Keratinocyte (primary cell): ENCODE data around the gene PRKCD. TPM values are rescaled to one million over a fixed set of nuclear protein-coding genes. Genes with fewer than 3 reads are reported as not detected.

Experiments
- DNase-seq: peaks from one replicate; pipeline ENCODE4 v3.0.0-alpha.2; 2011; ENCODE audit warnings: low read depth, missing footprints, low spot score
- FAIRE-seq: peaks from 2 replicates; lab custom pipeline; 2011; peaks lifted over from hg19 to GRCh38; lab: Jason Lieb, UNC
- H2AFZ ChIP-seq: 2 replicates; pipeline ENCODE4 v1.6.0; 2012; ENCODE audit warnings: low read length, control low read depth, inconsistent platforms; ENCODE audit not compliant: control insufficient read depth
- H3K27ac ChIP-seq: 2 replicates; pipeline ENCODE4 v1.5.1; 2011; ENCODE audit warnings: low read length; ENCODE audit not compliant: control insufficient read depth, insufficient read depth
- H3K27me3 ChIP-seq: 3 replicates; pipeline ENCODE4 v1.6.0; 2011; ENCODE audit warnings: low read length; ENCODE audit not compliant: control insufficient read depth, insufficient read depth; ENCODE audit errors: extremely low read depth
- H3K36me3 ChIP-seq, 2 experiments: 2 replicates in 1 of 2; 3 replicates in 1 of 2; pipeline ENCODE4 v1.5.1; 2011; ENCODE audit warnings: low read length in 2 of 2, mild to moderate bottlenecking in 1 of 2; ENCODE audit not compliant: control insufficient read depth in 2 of 2, insufficient read depth in 2 of 2; ENCODE audit errors: extremely low read depth in 1 of 2
- H3K4me1 ChIP-seq: 3 replicates; pipeline ENCODE4 v1.5.1; 2011; ENCODE audit warnings: low read length; ENCODE audit not compliant: control insufficient read depth, insufficient read depth; ENCODE audit errors: extremely low read depth
- H3K4me2 ChIP-seq: 3 replicates; pipeline ENCODE4 v1.6.0; 2011; ENCODE audit warnings: low read depth, low read length; ENCODE audit not compliant: control insufficient read depth, insufficient read depth; ENCODE audit errors: extremely low read depth
- H3K4me3 ChIP-seq, 3 experiments: fragments of 200-600 bp in 1 of 3; sonication (generic) in 1 of 3; 2 replicates in 2 of 3; 3 replicates in 1 of 3; pipeline ENCODE4 v1.5.1; 2011 to 2016; ENCODE audit warnings: low read length in 3 of 3, mild to moderate bottlenecking in 3 of 3, control low read depth in 2 of 3, inconsistent platforms in 1 of 3, low read depth in 1 of 3, mixed read lengths in 1 of 3, mixed run types in 1 of 3, moderate library complexity in 1 of 3; ENCODE audit not compliant: control insufficient read depth in 2 of 3, insufficient read depth in 2 of 3; ENCODE audit errors: extremely low read depth in 1 of 3
- H3K79me2 ChIP-seq: 2 replicates; pipeline ENCODE4 v1.6.0; 2012; ENCODE audit warnings: low read length; ENCODE audit not compliant: control insufficient read depth, insufficient read depth
- H3K9ac ChIP-seq: 3 replicates; pipeline ENCODE4 v1.6.0; 2011; ENCODE audit warnings: low read length; ENCODE audit not compliant: control insufficient read depth, insufficient read depth; ENCODE audit errors: extremely low read depth
- H3K9me1 ChIP-seq: 3 replicates; pipeline ENCODE4 v1.6.0; 2011; ENCODE audit warnings: low read length; ENCODE audit not compliant: control insufficient read depth, insufficient read depth; ENCODE audit errors: extremely low read depth
- H3K9me3 ChIP-seq: 2 replicates; pipeline ENCODE4 v1.5.1; 2012; ENCODE audit warnings: low read depth, low read length; ENCODE audit not compliant: control insufficient read depth
- H4K20me1 ChIP-seq: 3 replicates; pipeline ENCODE4 v1.6.0; 2011; ENCODE audit warnings: low read length; ENCODE audit not compliant: control insufficient read depth, insufficient read depth; ENCODE audit errors: extremely low read depth
- CTCF ChIP-seq, 3 experiments: IDR thresholded peaks in 1 of 3; conservative IDR thresholded peaks in 1 of 3; optimal IDR thresholded peaks in 1 of 3; 2 replicates in 2 of 3; 3 replicates in 1 of 3; pipeline versions ENCODE3 to v1.5.1; 2011; ENCODE audit warnings: low read length in 3 of 3, mild to moderate bottlenecking in 3 of 3, moderate library complexity in 2 of 3, control low read depth in 1 of 3, inconsistent platforms in 1 of 3; ENCODE audit not compliant: insufficient read depth in 2 of 3; ENCODE audit errors: extremely low read depth in 1 of 3
- EZH2 ChIP-seq: IDR thresholded peaks from one replicate; pipeline ENCODE4 v1.6.1; 2012; ENCODE audit warnings: inconsistent platforms, mild to moderate bottlenecking, low read length, moderate library complexity
- dilution Hi-C: fragments of 300-500 bp; cut with MboI; formaldehyde crosslinking; loops from one replicate; pipeline ENCODE4 v1.7.0; 2020; ENCODE audit warnings: low sequenced_read_pairs; ENCODE audit not compliant: extremely low pct_ligation_motif_present
- polyA plus RNA-seq, 5 experiments: library from polyadenylated mRNA; depleted of rRNA in 3 of 5; stranded (reverse) in 3 of 5; stranded (forward) in 1 of 5; unstranded in 1 of 5; fragments of >200 nt; gene quantifications; 1 replicate in 1 of 5; 2 replicates in 3 of 5; 3 replicates in 1 of 5; pipeline versions ENCODE4 v1.2.1 to v1.2.3, GENCODE V29; 2011 to 2012; ENCODE audit warnings: missing spikeins in 2 of 5, low read depth in 1 of 5, low replicate concordance in 1 of 5

PRKCD gene
- polyA plus RNA-seq, 1 donor (not counting 4 experiments of a cell fraction or from before 2014, with no cell fraction given) = 25.1 TPM

- H2AFZ ChIP-seq = no peak overlapping the region
- no peaks in the 10 kb centered on the region for H3K36me3 ChIP-seq
- dilution Hi-C loops = no loop called here
- H3K4me2 ChIP-seq = no peak overlapping the region
- H3K4me3 ChIP-seq = no peak overlapping the region
- no peak for DNase-seq
- no peaks in the 10 kb centered on the region for H4K20me1 ChIP-seq
- no peak overlapping the region for H3K9ac ChIP-seq
- peaks cover 26% of the 10 kb centered on the region for H3K4me1 ChIP-seq
- H3K9me3 ChIP-seq = no peaks in the 10 kb centered on the region
- TF ChIP-seq EZH2 = no peak
- TF ChIP-seq CTCF (optimal IDR thresholded peaks at IDR 0.05 in 1 of 3, IDR thresholded peaks at IDR 0.05 in 1 of 3, conservative IDR thresholded peaks at IDR 0.05 in 1 of 3; ENCODE audit: extremely low read depth in 1 of 3, insufficient read depth in 2 of 3, low read length in 3 of 3) = no peak
- no peak for FAIRE-seq
- H3K79me2 ChIP-seq = no peaks in the 10 kb centered on the region
- peaks cover 13% of the 10 kb centered on the region for H3K27me3 ChIP-seq
- H3K9me1 ChIP-seq = no peaks in the 10 kb centered on the region
- no peak overlapping the region for H3K27ac ChIP-seq
Measured at GRCh38 chr3:53151465-53151864, 9.5 kb upstream of the PRKCD start.

- Histone ChIP-seq H3K4me2 (no peak overlapping the region), H3K9me3 (no peaks in the 10 kb centered on the region), H3K4me1 (peaks cover 26% of the 10 kb centered on the region), H3K79me2 (no peaks in the 10 kb centered on the region), H3K9me1 (no peaks in the 10 kb centered on the region), H3K9ac (no peak overlapping the region), H2AFZ (no peak overlapping the region), H3K36me3 (no peaks in the 10 kb centered on the region), H3K4me3 (no peak overlapping the region), H3K27me3 (peaks cover 18% of the 10 kb centered on the region), H4K20me1 (no peaks in the 10 kb centered on the region), H3K27ac (no peak overlapping the region)
- no peak for FAIRE-seq
- dilution Hi-C loops = no loop called here
- no peak for TF ChIP-seq CTCF (optimal IDR thresholded peaks at IDR 0.05 in 1 of 3, IDR thresholded peaks at IDR 0.05 in 1 of 3, conservative IDR thresholded peaks at IDR 0.05 in 1 of 3; ENCODE audit: extremely low read depth in 1 of 3, insufficient read depth in 2 of 3, low read length in 3 of 3)
- TF ChIP-seq EZH2 = no peak
- DNase-seq = no peak
Measured at GRCh38 chr3:53151870-53152660, 8.9 kb upstream of the PRKCD start.
